Neuronal stem cell (in vitro differentiated cells): ENCODE results near the gene DRD3.

ENCODE experiments used
- DNase-seq: peaks from one replicate; pipeline ENCODE4 v3.0.0-alpha.2; 2013; ENCODE audit warnings: low spot score
- H2AFZ ChIP-seq: one replicate; pipeline ENCODE4 v1.6.1; 2013; ENCODE audit warnings: mild to moderate bottlenecking, low read length, inconsistent platforms
- H2AK5ac ChIP-seq: 2 replicates; pipeline ENCODE4 v1.6.1; 2013; ENCODE audit warnings: low read depth, mild to moderate bottlenecking, inconsistent platforms, low read length, moderate library complexity, mixed read lengths
- H2BK120ac ChIP-seq: 2 replicates; pipeline ENCODE4 v1.6.1; 2013; ENCODE audit warnings: low read depth, mild to moderate bottlenecking, inconsistent platforms, low read length, moderate library complexity, mixed read lengths
- H2BK12ac ChIP-seq: one replicate; pipeline ENCODE4 v1.6.1; 2013; ENCODE audit warnings: low read length, inconsistent platforms
- H2BK15ac ChIP-seq: 2 replicates; pipeline ENCODE4 v1.6.1; 2013; ENCODE audit warnings: mild to moderate bottlenecking, low read length, inconsistent platforms, mixed read lengths
- H2BK5ac ChIP-seq: one replicate; pipeline ENCODE4 v1.6.1; 2013; ENCODE audit warnings: inconsistent platforms, mild to moderate bottlenecking, low read length, moderate library complexity
- H3K14ac ChIP-seq: one replicate; pipeline ENCODE4 v1.6.1; 2013; ENCODE audit warnings: low read length, inconsistent platforms
- H3K18ac ChIP-seq: 2 replicates; pipeline ENCODE4 v1.6.1; 2013; ENCODE audit warnings: low read length, inconsistent platforms
- H3K23ac ChIP-seq: 2 replicates; pipeline ENCODE4 v1.6.1; 2013; ENCODE audit warnings: low read depth, mild to moderate bottlenecking, mixed read lengths, low read length, inconsistent platforms; ENCODE audit not compliant: poor library complexity
- H3K27ac ChIP-seq: replicated peaks from 3 replicates; pipeline ENCODE4 v1.5.1; 2013; ENCODE audit warnings: low read length, inconsistent platforms
- H3K27me3 ChIP-seq, 3 experiments: 2 replicates each; pipeline ENCODE4 v1.6.1; 2013; ENCODE audit warnings: low read length in 3 of 3, mild to moderate bottlenecking in 2 of 3, inconsistent platforms in 1 of 3, low read depth in 1 of 3, mixed read lengths in 1 of 3, moderate library complexity in 1 of 3; ENCODE audit not compliant: control insufficient read depth in 3 of 3, insufficient read depth in 3 of 3
- H3K36me3 ChIP-seq, 2 donors: replicated peaks in 1 of 2; 2 replicates each; pipeline ENCODE4 v1.6.1; 2013; ENCODE audit warnings: low read length in 2 of 2; ENCODE audit not compliant: control insufficient read depth in 2 of 2, insufficient read depth in 2 of 2
- H3K4ac ChIP-seq: 2 replicates; pipeline ENCODE4 v1.6.1; 2013; ENCODE audit warnings: inconsistent platforms, mild to moderate bottlenecking, low read length, moderate library complexity
- H3K4me1 ChIP-seq, 2 donors: 1 replicate in 1 of 2; 2 replicates in 1 of 2; pipeline ENCODE4 v1.6.1; 2013; ENCODE audit warnings: low read length in 2 of 2, low read depth in 1 of 2; ENCODE audit not compliant: control insufficient read depth in 2 of 2, insufficient read depth in 1 of 2
- H3K4me2 ChIP-seq: one replicate; pipeline ENCODE4 v1.6.1; 2013; ENCODE audit warnings: mild to moderate bottlenecking, low read length, inconsistent platforms; ENCODE audit not compliant: insufficient read depth, poor library complexity, severe bottlenecking
- H3K4me3 ChIP-seq, 2 donors: 2 replicates each; pipeline ENCODE4 v1.5.1; 2013; ENCODE audit warnings: low read length in 2 of 2, mild to moderate bottlenecking in 2 of 2, inconsistent platforms in 1 of 2, moderate library complexity in 1 of 2
- H3K79me1 ChIP-seq: one replicate; pipeline ENCODE4 v1.6.1; 2013; ENCODE audit warnings: low read depth, mild to moderate bottlenecking, inconsistent platforms, low read length, moderate library complexity
- H3K9ac ChIP-seq: one replicate; pipeline ENCODE4 v1.6.1; 2013; ENCODE audit warnings: mild to moderate bottlenecking, low read depth, low read length, inconsistent platforms; ENCODE audit not compliant: poor library complexity
- H3K9me3 ChIP-seq, 2 donors: replicated peaks in 1 of 2; 2 replicates each; pipeline versions ENCODE3 to v1.6.1; 2013; ENCODE audit warnings: low read length in 2 of 2, mild to moderate bottlenecking in 2 of 2, inconsistent platforms in 1 of 2, low read depth in 1 of 2, mixed read lengths in 1 of 2, moderate library complexity in 1 of 2; ENCODE audit not compliant: control insufficient read depth in 2 of 2, insufficient read depth in 1 of 2
- H4K8ac ChIP-seq: one replicate; pipeline ENCODE4 v1.6.1; 2013; ENCODE audit warnings: low read depth, mild to moderate bottlenecking, inconsistent platforms, low read length, moderate library complexity
- H4K91ac ChIP-seq: one replicate; pipeline ENCODE4 v1.6.1; 2013; ENCODE audit warnings: low read length, low read depth, mild to moderate bottlenecking, inconsistent platforms; ENCODE audit not compliant: poor library complexity
- WGBS, 2 donors: extraction: QIAGEN DNeasy Blood & Tissue Kit; methylation state at CpG; one replicate each; pipeline ENCODE4 v1.1.7; 2013; ENCODE audit warnings: missing lambda C conversion rate in 2 of 2, mixed read lengths in 1 of 2; ENCODE audit not compliant: insufficient read length in 2 of 2, insufficient replicate concordance in 1 of 2; ENCODE audit errors: extremely low coverage in 2 of 2; 5-methylcytosine and 5-hydroxymethylcytosine counted together

DRD3 gene

DNA sequence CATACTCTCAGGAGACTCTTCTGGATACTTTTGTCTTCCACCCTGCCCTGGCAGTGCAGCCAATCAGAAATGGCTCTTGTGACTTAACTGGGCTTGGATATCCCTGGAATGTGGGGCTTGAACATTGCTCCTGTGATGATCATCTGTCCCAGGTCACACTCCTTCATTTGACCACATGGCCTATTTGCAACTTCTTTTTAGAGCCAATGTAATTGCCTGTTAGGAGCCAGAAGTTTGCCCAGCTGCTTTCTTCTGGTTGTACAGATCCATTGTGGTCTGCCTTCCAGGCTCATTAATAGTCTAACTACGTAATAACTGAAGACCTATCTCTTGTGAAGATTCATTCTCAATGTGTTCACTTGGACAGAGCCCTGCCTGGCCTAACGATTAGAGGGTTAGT, 92.5 kb downstream of the DRD3 start:
- no peak for DNase-seq
- WGBS, 2 donors, result no CpG with 5 or more reads among the region's 2 CpGs
- Histone ChIP-seq H2AK5ac (no peak overlapping the region), H4K8ac (no peak overlapping the region), H4K91ac (no peak overlapping the region), H3K14ac (no peak overlapping the region), H3K27me3 (no peaks in the 10 kb centered on the region), H3K23ac (no peak overlapping the region), H3K9me3 (peaks cover 0 to 19% of the 10 kb centered on the region in 2 donors), H3K4me3 (no peak overlapping the region), H2BK15ac (no peak overlapping the region), H3K36me3 (peaks cover 16 to 74% of the 10 kb centered on the region in 2 donors), H2AFZ (no peak overlapping the region), H3K18ac (no peak overlapping the region), H3K4me1 (peaks cover 0 to 3% of the 10 kb centered on the region in 2 donors), H2BK120ac (no peak overlapping the region), H3K79me1 (no peaks in the 10 kb centered on the region), H3K27ac (no peak overlapping the region), H3K4ac (no peak overlapping the region), H2BK12ac (no peak overlapping the region), H3K4me2 (no peak overlapping the region), H3K9ac (no peak overlapping the region), H2BK5ac (no peak overlapping the region)

- no peaks in the 10 kb centered on the region for H3K27me3 ChIP-seq
- H3K9ac ChIP-seq, result no peak overlapping the region
- no peaks in the 10 kb centered on the region for H3K79me1 ChIP-seq
- no peak for DNase-seq
- peaks cover 14 to 97% of the 10 kb centered on the region in 2 donors for H3K36me3 ChIP-seq
- no peak overlapping the region for H3K4ac ChIP-seq
- no peak overlapping the region for H3K23ac ChIP-seq
- no peak overlapping the region for H4K91ac ChIP-seq
- no peak overlapping the region for H2BK5ac ChIP-seq
- no peak overlapping the region for H3K4me2 ChIP-seq
- H3K18ac ChIP-seq, result no peak overlapping the region
- no peak overlapping the region for H2BK15ac ChIP-seq
- peaks cover 0 to 19% of the 10 kb centered on the region in 2 donors for H3K9me3 ChIP-seq
- H3K14ac ChIP-seq, result no peak overlapping the region
- no peak overlapping the region for H2AK5ac ChIP-seq
- H3K4me3 ChIP-seq, result no peak overlapping the region
- no peak overlapping the region for H3K27ac ChIP-seq
- no peaks in the 10 kb centered on the region for H3K4me1 ChIP-seq
- no peak overlapping the region for H2BK12ac ChIP-seq
- no peak overlapping the region for H2AFZ ChIP-seq
- WGBS, 2 donors, result no CpG with 5 or more reads among the region's 2 CpGs
- no peak overlapping the region for H4K8ac ChIP-seq
- H2BK120ac ChIP-seq, result no peak overlapping the region
Observed at GRCh38 chr3:114083112-114083511, 95.7 kb downstream of the DRD3 start.

DNA sequence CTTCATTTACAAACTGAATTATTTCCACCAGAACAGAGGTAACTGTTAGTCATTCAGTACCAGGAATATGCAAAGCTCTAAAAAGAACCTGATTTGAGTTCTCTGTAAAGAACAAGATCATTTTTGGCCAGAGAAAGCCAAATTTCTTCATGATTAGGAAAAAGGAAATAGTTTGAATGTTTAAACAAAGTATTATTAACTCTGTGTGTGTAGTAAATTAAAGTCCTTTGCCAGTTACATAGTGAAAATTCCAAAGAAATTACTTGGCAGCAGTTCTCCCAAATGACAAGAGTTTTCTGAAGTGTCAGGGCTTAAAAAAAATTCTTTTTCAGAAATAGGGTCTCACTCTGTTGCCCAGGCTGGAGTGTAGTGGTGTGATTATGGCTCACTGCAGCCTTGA, 97.8 kb downstream of the DRD3 start:
- Histone ChIP-seq H3K27me3 (no peaks in the 10 kb centered on the region), H2BK12ac (no peak overlapping the region), H3K9me3 (peaks cover 0 to 7% of the 10 kb centered on the region in 2 donors), H2BK5ac (no peak overlapping the region), H4K8ac (no peak overlapping the region), H4K91ac (no peak overlapping the region), H3K4me2 (no peak overlapping the region), H3K27ac (no peak overlapping the region), H2AK5ac (no peak overlapping the region), H3K9ac (no peak overlapping the region), H3K4ac (no peak overlapping the region), H2BK120ac (no peak overlapping the region), H3K18ac (no peak overlapping the region), H3K4me1 (no peaks in the 10 kb centered on the region), H2BK15ac (no peak overlapping the region), H3K79me1 (no peaks in the 10 kb centered on the region), H3K23ac (no peak overlapping the region), H3K36me3 (peaks cover 13 to 96% of the 10 kb centered on the region in 2 donors), H3K4me3 (no peak overlapping the region), H3K14ac (no peak overlapping the region), H2AFZ (no peak overlapping the region)
- no peak for DNase-seq

- no peak overlapping the region for H3K23ac ChIP-seq
- H2AK5ac ChIP-seq, result no peak overlapping the region
- no peak overlapping the region for H4K91ac ChIP-seq
- no peaks in the 10 kb centered on the region for H3K27me3 ChIP-seq
- H3K9ac ChIP-seq, result no peak overlapping the region
- H3K9me3 ChIP-seq, result peaks cover 0 to 4% of the 10 kb centered on the region in 2 donors
- H2BK15ac ChIP-seq, result no peak overlapping the region
- H3K14ac ChIP-seq, result no peak overlapping the region
- H2AFZ ChIP-seq, result no peak overlapping the region
- H3K4me3 ChIP-seq, result no peak overlapping the region
- H2BK5ac ChIP-seq, result no peak overlapping the region
- no peak overlapping the region for H2BK12ac ChIP-seq
- H3K4ac ChIP-seq, result no peak overlapping the region
- no peaks in the 10 kb centered on the region for H3K79me1 ChIP-seq
- no peak overlapping the region for H3K4me2 ChIP-seq
- H4K8ac ChIP-seq, result no peak overlapping the region
- peaks cover 10 to 96% of the 10 kb centered on the region in 2 donors for H3K36me3 ChIP-seq
- H2BK120ac ChIP-seq, result no peak overlapping the region
- no peaks in the 10 kb centered on the region for H3K4me1 ChIP-seq
- no peak overlapping the region for H3K18ac ChIP-seq
- no peak overlapping the region for H3K27ac ChIP-seq
- DNase-seq, result no peak
Observed at GRCh38 chr3:114080201-114080600, 98.7 kb downstream of the DRD3 start.
